NCI-H524 treated with DMSO at 0.1 percent for 48 hours (cell line): ENCODE results near the gene UBAC1.

ENCODE experiments used
- DNase-seq: peaks from one replicate; lab custom pipeline; 2025; lab: John Stamatoyannopoulos, UW

UBAC1 gene

GRCh38 chr9:135883410-135884089 lies 77.6 kb downstream of the UBAC1 start:
- no peak for DNase-seq
